T-helper 2 cell treated with Interferon-gamma antibody and Interleukin-4, amounts not matched to agents 100 ng/mL and 5 ng/mL, for 36 hours (primary cell): ENCODE data around the gene CCS. TPM values are rescaled to one million over a fixed set of nuclear protein-coding genes. Genes with fewer than 3 reads are reported as not detected.

ENCODE experiments used
- intact Hi-C: fragments of 100-400 bp; cut with micrococcal nuclease; formaldehyde crosslinking; loops from one replicate; pipeline ENCODE4 v1.15.1; 2023
- total RNA-seq: library from RNA; stranded (reverse); gene quantifications from 2 replicates; pipeline ENCODE4 v1.2.3, GENCODE V29; 2022

CCS gene
- total RNA-seq, 1 donor from 2014 or later: 29.1 TPM

- intact Hi-C loops: no loop called here
Observed at GRCh38 chr11:66624450-66624849, 31.5 kb downstream of the CCS start.

- intact Hi-C loops: no loop called here
Observed at GRCh38 chr11:66625041-66625751, 32.2 kb downstream of the CCS start.

- intact Hi-C loops: no loop called here
Observed at GRCh38 chr11:66625752-66626149, 32.8 kb downstream of the CCS start.

GRCh38 chr11:66626382-66626781 is 33.4 kb downstream of the CCS start:
- intact Hi-C loops: no loop called here

GRCh38 chr11:66626926-66627325 is 33.9 kb downstream of the CCS start:
- intact Hi-C loops: no loop called here

GRCh38 chr11:66628061-66628603 is 35.1 kb downstream of the CCS start:
- intact Hi-C loops: no loop called here

- intact Hi-C loops: no loop called here
Observed at GRCh38 chr11:66629356-66629755, 36.4 kb downstream of the CCS start.

GRCh38 chr11:66631883-66632282 is 38.9 kb downstream of the CCS start:
- intact Hi-C loops: no loop called here

GRCh38 chr11:66632952-66633351 is 40.0 kb downstream of the CCS start:
- intact Hi-C loops: no loop called here

GRCh38 chr11:66636411-66636810 is 43.4 kb downstream of the CCS start:
- intact Hi-C loops: no loop called here

- intact Hi-C loops: loop anchor here (1.0 to 2.0 kb wide), 3 partner anchors 21 to 45 kb away; partner anchors contain the start of genes CCDC87, CCS, RBM14 and RBM4B
Observed at GRCh38 chr11:66637557-66638176, 44.7 kb downstream of the CCS start.

GRCh38 chr11:66638177-66639065 is 45.4 kb downstream of the CCS start, which contains the start of gene RBM4:
Gene RBM4 (plus strand): TSS chr11:66638703. CDS start chr11:66639712, 1,009 bp downstream.
- intact Hi-C loops: loop anchor here (1.0 to 2.0 kb wide), 3 partner anchors 22 to 46 kb away; partner anchors contain the start of genes CCDC87, CCS, RBM14 and RBM4B

- intact Hi-C loops: loop anchor here (2.0 kb wide), 1 partner anchor 46 kb away; the partner anchor contains the start of genes CCDC87 and CCS
Observed at GRCh38 chr11:66639066-66639813, 46.3 kb downstream of the CCS start.

GRCh38 chr11:66639814-66640340 is 46.9 kb downstream of the CCS start:
- intact Hi-C loops: loop anchor here (2.0 kb wide), 1 partner anchor 47 kb away; the partner anchor contains the start of genes CCDC87 and CCS

GRCh38 chr11:66641834-66642233 is 48.8 kb downstream of the CCS start:
- intact Hi-C loops: no loop called here

GRCh38 chr11:66643745-66644437 is 50.9 kb downstream of the CCS start:
- intact Hi-C loops: no loop called here

GRCh38 chr11:66646828-66647227 is 53.8 kb downstream of the CCS start:
- intact Hi-C loops: no loop called here

- intact Hi-C loops: no loop called here
Observed at GRCh38 chr11:66649903-66650302, 56.9 kb downstream of the CCS start.

GRCh38 chr11:66651016-66651415 is 58.0 kb downstream of the CCS start:
- intact Hi-C loops: no loop called here

GRCh38 chr11:66652651-66653050 is 59.7 kb downstream of the CCS start:
- intact Hi-C loops: no loop called here
